ENCODE results near the gene TMEM235.
"Not testable (repeated sequence)": the region's sequence is repeated elsewhere in the genome, so short reads cannot be mapped to it uniquely, and the experiment has no call there.

Gene TMEM235

GRCh38 chr17:78219396-78220150, 11.9 kb upstream of the TMEM235 start:
- no peak for DNase-seq (ENCODE audit: low read depth)

- DNase-seq (ENCODE audit: low read depth): no peak
These were observed 8.4 kb upstream of the TMEM235 start for GRCh38 chr17:78223061-78223460.

- DNase-seq (ENCODE audit: low read depth): no peak
These were observed 7.7 kb upstream of the TMEM235 start for GRCh38 chr17:78223765-78224164.

DNA sequence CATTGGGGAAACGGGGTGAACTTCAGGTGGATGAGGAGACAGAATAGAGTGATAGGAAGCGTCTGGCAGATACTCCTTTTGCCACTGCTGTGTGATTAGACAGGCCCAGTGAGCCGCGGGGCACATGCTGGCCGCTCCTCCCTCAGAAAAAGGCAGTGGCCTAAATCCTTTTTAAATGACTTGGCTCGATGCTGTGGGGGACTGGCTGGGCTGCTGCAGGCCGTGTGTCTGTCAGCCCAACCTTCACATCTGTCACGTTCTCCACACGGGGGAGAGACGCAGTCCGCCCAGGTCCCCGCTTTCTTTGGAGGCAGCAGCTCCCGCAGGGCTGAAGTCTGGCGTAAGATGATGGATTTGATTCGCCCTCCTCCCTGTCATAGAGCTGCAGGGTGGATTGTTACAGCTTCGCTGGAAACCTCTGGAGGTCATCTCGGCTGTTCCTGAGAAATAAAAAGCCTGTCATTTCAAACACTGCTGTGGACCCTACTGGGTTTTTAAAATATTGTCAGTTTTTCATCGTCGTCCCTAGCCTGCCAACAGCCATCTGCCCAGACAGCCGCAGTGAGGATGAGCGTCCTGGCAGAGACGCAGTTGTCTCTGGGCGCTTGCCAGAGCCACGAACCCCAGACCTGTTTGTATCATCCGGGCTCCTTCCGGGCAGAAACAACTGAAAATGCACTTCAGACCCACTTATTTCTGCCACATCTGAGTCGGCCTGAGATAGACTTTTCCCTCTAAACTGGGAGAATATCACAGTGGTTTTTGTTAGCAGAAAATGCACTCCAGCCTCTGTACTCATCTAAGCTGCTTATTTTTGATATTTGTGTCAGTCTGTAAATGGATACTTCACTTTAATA, 7.0 kb upstream of the TMEM235 start:
- no peak for DNase-seq (ENCODE audit: low read depth)

DNA sequence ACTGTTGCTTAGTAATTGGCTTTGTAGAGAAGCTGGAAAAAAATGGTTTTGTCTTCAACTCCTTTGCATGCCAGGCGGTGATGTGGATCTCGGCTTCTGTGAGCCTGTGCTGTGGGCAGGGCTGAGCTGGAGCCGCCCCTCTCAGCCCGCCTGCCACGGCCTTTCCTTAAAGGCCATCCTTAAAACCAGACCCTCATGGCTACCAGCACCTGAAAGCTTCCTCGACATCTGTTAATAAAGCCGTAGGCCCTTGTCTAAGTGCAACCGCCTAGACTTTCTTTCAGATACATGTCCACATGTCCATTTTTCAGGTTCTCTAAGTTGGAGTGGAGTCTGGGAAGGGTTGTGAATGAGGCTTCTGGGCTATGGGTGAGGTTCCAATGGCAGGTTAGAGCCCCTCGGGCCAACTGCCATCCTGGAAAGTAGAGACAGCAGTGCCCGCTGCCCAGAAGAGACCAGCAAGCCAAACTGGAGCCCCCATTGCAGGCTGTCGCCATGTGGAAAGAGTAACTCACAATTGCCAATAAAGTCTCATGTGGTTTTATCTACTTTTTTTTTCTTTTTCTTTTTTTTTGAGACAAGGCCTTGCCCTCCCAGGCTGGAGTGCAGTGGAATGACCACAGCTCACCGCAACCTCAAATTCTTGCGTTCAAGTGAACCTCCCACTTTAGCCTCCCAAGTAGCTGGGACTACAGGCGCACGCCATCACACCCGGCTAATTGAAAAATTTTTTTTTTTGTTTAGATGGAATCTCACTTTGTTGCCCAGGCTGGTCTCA, 6.2 kb upstream of the TMEM235 start:
- no peak for DNase-seq (ENCODE audit: low read depth)

DNA sequence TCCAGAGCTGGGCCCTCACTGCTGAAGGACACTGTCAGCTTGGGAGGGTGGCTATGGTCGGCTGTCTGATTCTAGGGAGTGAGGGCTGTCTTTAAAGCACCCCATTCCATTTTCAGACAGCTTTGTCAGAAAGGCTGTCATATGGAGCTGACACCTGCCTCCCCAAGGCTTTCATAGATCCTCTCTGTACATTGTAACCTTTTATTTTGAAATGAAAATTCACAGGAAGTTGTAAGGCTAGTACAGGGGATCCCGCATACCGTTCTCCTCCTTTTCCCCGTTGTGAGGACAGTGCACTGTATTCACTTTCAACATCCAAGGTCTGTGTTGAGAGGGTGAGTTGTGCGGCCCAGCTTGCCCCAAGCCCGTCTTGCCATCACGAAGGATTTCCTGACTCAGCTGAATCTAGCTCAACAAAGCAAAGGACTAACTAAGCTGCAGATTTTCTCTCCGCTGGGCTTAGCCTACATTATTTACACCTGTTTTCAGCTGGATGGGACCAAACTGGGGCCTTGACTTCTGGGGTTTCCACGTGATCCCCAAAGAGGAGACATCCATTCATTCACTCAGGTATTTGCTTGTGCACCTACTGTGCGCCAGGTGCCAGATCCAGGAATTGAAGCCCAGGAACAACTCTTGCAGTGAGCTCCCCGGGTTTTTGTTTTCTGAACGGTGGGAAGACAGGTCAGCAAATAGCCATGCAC, 5.2 kb upstream of the TMEM235 start:
- DNase-seq (ENCODE audit: low read depth): no peak

- DNase-seq (ENCODE audit: low read depth): no peak
These were observed 4.5 kb upstream of the TMEM235 start for GRCh38 chr17:78226759-78227454.

GRCh38 chr17:78227455-78227916, 3.9 kb upstream of the TMEM235 start:
- no peak for DNase-seq (ENCODE audit: low read depth)

DNA sequence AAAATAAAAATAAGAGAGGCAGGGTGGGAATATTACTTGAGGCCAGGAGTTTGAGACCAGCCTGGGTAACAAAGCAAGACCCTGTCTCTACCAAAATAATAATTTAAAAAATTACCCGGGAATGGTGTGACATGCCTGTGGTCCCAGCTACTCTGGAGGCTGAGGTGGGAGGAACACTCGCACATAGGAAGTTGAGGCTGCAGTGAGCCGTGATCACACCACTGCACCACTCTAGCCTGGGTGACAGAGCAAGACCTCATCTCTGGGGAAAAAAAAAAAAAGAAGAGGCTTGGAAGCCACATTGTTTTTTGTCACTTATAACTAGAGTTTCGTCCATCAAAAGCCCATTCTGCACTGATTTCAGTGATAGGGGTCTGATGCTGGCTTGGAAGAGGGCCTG, 3.3 kb upstream of the TMEM235 start:
- no peak for DNase-seq (ENCODE audit: low read depth)

DNA sequence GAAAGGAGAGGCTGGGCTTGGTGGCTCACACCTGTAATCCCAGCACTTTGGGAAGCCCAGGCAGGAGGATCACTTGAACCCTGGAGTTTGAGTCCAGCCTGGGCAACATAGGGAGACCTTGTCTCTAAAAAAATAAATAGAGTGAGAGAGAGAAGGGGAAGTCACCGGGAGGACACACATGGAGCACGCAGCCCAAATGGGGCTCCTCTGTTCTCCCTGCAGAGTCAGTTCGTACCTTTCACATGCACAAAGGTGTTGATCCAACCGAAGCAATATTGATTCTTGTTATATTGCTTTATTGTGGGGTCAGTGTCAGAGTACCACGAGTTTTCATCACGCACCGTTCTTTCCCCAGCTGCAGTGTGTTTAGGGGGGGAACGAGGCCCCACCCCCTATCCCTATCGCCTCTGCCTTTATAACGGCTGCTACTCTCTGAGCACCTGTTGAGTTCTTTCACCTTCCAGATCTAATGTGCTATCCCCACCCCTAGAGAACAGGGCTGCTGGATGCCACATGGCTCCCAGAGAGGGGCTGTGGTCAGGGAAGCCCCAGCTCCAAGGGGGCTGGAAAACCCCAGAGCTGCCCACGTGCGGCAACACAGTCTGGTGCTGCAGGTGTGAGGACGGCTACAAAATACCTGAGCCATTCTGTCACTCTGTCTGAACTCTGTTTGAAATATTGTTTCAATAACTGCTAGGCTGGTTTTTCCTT, 1.0 kb upstream of the TMEM235 start:
- no peak for DNase-seq (ENCODE audit: low read depth)

- DNase-seq (ENCODE audit: low read depth): no peak
These were observed 794 bp downstream of the TMEM235 start for GRCh38 chr17:78231991-78232858.

DNA sequence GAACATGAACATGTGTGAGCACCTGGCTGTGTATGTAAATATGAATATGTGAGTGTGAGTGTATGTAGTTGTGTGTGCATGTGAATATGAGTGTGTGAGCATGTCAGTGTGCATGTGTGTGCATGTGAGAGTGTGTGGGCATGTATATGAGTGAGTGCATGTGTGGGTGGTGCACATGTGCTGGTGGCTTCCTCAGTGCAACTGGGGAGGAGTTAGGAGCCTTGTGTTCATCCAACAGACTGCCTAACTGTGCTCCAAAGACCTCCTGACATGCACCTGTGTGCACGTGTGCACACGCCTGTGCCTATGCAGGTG, 1.4 kb downstream of the TMEM235 start:
- DNase-seq (ENCODE audit: low read depth): no peak

- DNase-seq (ENCODE audit: low read depth): no peak
These were observed 2.2 kb downstream of the TMEM235 start for GRCh38 chr17:78233678-78234077.

DNA sequence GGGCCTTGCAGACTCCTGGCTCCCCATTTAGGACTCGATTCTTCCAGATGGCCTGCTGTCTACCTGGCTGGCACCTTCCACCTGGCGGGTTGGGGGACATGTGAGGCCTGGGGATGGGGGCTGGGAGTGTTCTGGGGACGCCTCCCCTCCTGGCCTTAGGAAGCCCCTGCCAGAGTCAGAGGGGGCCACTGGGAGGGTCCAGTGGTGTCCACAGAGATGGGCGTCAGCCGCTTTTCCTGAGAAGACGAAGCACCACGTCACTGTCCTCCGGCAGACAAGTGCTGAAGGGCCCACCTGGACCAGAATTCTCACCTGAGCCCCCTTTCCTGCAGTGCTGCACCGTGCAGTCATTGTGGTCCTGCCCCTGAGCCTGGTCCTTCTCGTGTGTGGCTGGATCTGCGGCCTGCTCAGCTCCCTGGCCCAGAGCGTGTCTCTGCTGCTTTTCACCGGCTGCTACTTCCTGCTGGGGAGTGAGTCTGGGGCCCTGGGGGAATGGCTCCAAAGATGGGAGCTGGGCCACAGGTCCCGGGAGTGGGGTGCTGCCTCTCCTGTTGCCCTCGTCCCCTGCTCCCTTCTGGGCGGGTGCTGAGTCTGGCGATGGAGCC, 2.9 kb downstream of the TMEM235 start:
- DNase-seq (ENCODE audit: low read depth): no peak

- DNase-seq (ENCODE audit: low read depth): not testable (repeated sequence)
These were observed 3.6 kb downstream of the TMEM235 start for GRCh38 chr17:78235022-78235421.

- no peak for DNase-seq (ENCODE audit: low read depth)
These were observed 4.5 kb downstream of the TMEM235 start for GRCh38 chr17:78235885-78236284.

DNA sequence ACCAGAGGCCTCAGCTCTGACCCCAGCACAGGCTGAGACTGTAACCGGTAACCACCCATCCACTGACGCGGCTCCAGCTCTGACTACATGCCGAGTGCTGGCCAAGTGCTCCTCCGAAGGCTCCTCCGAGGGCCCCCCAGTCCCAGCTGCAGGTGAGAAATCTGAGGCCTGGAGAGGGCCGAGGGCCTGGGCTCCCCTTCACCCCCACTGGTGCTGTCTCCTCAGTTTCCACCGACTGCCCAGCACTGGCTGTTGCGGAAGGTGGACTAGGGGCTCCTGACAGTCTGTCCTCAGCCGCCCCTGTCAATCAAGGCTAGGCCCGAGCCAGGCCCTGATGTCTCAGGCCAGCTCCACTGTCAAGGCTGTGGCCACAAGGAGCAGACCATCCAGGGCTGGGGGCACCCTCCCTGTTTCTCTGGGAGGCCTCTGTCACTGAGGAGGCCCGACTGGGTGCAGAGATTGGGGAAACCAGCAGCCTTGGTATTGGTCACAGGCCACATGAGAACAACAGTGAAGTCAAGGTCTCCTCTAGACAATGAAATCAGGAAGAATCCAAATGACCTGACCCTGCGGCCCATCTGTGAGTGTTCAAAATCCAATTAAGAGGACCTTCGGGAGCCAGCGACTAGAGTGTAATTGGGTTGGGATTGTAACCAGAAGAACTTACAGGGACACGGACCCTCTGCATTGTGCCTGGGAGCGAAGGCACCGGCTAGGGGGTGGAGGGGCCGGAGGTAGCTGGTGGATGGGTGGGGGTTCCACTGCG, 5.1 kb downstream of the TMEM235 start:
- DNase-seq (ENCODE audit: low read depth): no peak

DNA sequence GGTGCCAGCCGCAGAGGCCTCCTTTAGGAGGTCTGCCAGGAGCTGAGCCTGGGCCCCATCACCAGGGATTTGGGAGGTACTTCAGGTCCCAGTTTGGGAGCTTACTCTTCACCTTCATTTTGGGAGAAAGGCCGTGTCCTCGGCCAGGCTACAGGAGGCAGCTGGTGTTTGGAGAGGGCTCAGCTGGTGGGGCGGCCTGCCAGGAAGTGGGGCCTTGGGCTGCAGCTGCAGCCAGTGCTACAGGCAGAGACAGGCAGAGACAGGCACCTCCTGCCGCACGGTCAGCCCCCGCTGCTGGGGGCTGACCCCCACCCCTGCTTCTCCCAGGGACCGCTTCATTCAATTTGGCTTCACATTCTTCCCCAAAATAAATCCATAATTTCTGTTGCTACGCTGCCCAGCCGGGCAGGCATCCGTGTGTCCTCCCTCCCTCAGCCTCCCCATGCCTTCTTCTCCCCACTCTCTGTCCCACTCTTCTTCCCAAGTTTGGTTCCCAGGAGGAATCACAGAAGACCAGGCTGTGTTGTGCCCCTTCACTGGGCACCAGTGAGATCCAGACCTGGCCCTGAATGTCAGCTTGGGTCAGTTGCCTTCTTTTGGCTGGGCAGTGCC, 6.1 kb downstream of the TMEM235 start:
- no peak for DNase-seq (ENCODE audit: low read depth)
